NCI-H460 (cell line): ENCODE data around the gene ZBTB8A. TPM values are rescaled to one million over a fixed set of nuclear protein-coding genes. Genes with fewer than 3 reads are reported as not detected.
"Not testable (repeated sequence)": the region's sequence is repeated elsewhere in the genome, so short reads cannot be mapped to it uniquely, and the experiment has no call there.

Experiments
- DNase-seq: peaks from one replicate; pipeline ENCODE4 v3.0.0-alpha.2; 2016; ENCODE audit warnings: low read depth; ENCODE audit errors: extremely low read depth
- total RNA-seq: library from RNA; depleted of rRNA; stranded (reverse); fragments of >200 nt; shearing (Covaris generic); gene quantifications from 2 replicates; pipeline ENCODE4 v1.2.3, GENCODE V29; 2014

Gene ZBTB8A
- total RNA-seq, 1 experiment from 2014 or later, result 4.1 TPM

DNA sequence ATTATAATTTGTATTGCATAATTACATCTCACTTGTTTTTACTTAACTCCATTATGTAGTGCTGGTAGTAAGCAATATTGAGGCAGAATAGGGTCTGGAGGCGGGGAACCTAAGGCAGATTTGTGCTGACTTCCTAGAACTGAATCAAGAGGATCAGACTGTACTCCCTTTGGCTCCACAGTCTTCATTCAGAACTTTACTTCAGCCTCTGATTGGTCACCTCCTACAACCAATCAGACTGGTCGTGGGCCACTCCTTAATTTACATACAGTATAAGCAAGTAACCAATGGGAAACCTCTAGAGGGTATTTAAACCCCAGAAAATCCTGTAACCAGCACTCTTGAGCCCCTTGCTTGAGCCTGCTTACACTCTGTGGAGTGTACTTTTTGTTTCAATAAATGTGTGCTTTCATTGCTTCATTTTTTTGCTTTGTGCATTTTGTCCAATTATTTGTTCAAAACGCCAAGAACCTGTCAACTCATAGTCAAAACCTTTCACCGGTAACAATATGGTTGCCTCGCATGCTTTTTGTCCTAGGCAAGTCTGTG, 79.5 kb downstream of the ZBTB8A start:
- no peak for DNase-seq

DNA sequence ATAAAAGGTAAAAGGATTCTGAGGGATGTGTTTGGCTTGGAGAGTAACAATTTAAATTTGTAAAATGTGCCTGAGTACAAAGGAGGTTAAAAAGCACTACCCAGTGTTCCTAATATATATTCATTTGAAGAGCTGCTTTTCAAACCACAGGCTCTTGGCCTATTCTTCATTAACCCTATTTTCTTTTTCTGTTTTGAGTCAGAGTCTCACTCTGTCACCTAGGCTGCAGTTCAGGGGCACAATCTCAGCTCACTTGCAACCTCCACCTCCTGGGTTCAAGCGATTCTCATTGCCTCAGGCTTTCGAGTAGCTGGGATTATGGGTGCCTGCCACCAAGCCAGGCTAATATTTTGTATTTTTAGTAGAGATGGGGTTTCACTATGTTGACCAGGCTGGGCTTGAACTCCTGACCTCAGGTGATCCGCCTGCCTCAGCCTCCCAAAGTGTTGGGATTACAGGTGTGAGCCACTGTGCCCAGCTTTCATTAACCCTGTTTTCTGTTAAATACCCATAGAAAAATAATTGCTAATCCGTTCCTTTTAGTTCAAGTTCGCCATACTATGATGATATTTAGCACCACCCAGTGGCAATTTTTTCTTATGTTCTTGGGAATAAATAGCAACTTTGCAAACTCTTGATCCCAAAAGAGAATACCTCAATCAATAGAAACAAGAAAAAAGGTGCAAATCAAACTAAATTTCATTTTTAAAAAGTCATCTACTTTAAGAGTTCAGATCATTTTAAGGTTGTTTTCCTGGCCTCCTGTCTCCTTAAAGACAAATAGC, 80.7 kb downstream of the ZBTB8A start:
- no peak for DNase-seq

DNA sequence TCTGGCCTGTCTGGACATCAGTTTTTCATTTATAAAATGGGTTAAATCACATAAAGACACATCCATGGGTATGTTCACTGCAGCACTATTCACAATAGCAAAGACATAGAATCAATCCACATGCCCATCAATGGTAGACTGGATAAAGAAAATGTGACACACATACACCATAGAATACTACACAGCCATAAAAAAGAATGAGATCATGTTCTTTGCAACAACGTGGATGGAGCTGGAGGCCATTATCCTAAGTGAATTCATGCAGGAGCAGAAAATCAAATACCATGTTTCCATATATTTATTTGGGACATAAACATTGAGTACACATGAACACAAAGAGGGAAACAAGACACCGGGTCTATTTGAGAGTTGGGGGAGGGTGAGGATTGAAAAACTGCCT, 83.0 kb downstream of the ZBTB8A start:
- no peak for DNase-seq

DNA sequence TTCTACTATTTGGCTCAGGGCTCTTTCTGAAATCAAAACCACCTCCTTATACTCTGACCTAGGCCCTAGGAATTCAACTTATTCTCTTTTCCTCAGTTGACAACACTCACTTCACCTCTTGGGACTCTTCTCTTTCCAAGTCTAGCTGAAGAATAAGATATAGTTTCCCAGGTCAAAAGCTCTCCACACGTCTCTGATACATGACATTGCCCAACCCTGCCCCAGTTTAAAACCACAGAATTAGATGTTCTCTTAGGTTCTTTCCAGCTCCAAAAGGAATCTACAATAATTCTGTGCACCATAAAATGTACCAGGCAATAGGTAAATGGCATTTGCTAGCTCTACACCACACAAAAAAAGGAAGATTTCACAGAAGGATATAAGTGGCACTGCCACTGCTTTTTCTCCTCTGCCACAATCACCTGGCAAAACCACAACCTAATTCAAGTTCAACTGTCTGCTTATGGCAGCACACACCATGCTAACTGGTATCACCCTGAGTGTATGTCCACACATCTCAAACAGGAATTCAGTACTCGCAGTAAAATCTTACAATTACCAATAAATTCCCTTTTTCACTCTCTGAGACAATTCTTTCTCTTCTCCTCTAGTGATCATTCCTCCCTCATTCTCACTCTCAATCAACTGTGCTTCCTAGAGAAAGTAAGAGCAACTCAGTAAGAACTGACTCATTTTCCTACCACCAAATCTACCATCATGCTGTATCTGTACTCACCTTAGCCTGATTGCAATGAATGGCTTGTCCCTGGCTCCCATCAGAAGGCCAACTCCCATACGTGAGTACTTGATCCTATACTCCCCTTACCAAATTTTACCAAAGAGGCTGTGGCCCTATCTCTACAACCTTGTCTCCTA, 83.8 kb downstream of the ZBTB8A start:
- no peak for DNase-seq

DNA sequence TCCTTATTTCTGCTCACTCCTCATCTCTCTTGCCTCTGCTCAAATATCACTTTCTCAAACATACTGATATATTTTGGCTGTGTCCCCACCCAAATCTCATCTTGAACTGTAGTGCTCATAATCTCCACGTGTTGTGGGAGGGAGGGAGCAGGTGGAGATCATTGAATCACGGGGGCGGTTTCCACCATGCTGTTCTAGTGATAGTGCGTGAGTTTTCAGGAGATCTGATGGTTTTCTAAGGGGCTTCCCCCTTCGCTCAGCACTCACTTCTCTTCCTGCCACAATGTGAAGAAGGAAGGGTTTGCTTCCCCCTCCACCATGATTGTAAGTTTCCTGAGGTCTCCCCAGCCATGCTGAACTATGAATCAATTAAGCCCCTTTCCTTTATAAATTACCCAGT, 84.5 kb downstream of the ZBTB8A start:
- DNase-seq, result no peak

DNA sequence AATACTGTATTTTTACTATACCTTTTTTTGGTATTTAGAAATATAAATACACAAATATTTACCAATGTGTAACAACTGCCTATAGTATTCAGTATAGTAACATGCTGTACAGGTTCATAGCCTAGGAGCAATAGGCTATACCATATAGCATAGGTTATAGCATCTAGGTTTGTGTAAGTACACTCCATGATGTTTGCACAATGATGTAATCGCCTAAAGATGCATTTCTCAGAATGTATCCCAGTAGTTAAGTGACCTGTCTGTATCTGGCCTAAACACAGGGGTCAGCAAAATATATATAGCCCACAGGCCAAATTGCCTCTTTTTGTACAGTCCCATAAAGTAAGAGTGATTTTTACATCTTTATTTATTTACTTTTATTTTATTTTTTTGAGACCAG, 86.9 kb downstream of the ZBTB8A start:
- DNase-seq, result no peak

DNA sequence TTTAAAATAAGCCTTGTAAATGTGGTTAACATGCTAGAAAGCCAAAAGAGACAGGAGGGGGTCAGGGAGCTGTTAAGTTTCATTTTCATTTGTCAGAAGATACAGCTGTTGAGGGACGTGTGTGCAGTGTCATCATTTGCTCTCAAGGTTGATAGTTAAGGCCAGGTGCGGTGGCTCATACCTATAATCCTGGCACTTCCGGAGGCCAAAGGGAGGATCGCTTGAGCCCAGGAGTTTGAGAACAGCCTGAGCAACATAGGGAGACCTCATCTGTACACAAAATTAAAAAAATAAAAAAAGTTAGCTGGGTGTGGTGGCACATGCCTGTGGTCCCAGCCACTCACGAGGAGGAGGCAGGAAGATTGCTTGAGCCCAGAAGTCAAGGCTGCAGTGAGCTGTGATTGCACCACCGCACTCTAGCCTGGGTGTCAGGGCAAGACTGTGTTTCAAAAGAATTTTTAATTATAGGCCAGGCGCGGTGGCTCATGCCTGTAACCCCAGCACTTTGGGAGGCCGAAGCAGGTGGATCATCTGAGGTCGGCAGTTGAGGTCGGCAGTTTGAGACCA, 88.5 kb downstream of the ZBTB8A start:
- no peak for DNase-seq

DNA sequence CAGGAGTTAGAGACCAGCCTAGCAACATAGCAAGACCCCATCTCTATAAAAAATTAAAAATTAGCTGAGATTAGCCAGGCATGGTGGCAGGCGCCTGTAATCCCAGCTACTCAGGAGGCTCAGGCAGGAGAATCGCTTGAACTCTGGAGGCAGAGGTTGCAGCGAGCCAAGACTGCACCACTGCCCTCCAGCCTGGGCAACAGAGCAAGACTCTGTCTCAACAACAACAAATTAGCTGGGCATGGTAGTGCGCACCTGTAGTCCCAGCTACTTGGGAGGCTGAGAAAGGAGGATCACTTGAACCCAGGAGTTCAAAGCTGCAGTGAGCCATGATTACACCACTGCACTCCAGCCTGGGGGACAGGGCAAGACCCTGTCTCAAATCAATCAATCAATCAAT, 90.9 kb downstream of the ZBTB8A start:
- DNase-seq, result not testable (repeated sequence)

DNA sequence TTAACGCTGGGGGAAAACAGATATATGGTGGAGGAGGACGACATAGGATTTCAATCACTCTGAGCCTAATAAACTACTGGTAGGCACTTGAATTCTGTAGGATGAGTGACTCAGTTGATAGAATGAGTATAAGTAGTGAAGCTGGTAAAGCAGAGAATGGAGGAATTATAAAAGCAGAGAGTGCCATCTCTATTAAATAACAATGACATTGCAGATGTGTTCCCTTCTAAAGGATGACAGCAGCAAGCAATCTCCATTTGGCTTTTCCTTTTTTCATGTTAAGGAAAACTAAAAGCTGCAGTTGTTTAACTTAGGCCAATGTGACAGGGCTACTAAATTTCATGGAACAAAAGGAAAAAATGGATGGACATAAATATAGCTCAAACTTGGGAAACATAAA, 93.6 kb downstream of the ZBTB8A start:
- no peak for DNase-seq

DNA sequence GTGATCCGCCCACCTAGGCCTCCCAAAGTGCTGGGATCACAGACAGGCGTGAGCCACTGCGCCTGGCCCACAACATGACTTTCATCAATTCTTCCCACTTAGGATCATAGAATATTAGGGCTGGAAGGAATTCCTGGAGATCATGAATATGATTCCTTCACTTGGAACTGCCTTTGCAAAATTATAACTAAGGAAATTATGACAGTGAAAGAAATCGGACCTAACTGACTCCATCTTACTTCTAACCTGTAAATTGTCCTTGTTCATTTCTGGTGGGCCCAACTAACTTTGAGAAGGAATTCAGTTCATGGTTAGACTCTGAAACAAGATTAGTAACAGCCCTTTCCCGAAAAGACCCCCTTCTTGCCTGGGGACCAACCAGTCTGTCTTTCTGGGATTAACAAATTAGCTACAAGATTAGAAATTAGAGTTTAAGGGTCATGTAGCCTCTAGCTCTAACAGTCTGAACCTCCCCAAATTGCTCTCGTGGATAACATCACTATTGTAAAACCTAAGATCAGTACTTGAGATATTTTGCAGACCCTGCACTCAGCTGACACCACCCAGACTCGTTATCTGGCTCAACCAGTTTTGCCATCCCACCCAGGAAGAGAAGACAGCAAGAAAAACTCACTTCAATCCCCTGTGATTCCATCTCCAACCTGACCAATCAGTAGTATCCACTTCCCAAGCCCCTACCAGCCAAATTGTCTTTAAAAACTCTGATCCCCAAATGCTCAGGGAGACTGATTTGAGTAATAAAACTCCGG, 96.5 kb downstream of the ZBTB8A start:
- DNase-seq, result no peak

DNA sequence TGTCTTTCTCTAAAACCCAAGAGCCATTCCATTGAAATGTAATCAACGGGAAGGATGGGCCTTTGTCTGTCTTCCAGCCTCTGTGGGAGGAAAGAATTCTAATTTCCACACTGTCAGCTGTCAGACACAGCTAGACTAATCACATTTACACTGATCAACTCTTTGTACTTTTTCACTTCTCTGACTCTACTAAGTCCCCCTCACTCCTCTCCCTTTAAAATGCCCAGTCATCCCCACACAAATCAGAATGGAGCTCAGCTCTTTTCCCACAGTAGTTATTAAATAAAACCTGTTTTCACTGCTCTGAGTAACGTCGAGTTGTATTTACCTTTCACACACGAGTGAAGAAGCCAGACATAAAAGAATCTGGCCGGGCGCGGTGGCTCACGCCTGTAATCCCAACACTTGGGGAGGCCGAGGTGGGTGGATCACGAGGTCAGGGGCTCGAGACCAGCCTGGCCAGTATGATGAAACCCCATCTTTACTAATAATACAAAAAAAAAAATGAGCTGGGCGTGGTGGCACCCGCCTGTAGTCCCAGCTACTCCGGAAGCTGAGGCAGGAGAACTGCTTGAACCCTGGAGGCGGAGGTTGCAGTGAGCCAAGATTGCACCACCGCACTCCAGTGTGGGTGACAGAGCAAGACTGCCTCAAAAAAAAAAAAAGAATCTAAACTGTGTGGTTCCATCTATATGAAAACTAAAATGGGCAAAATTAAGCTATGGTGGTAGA, 97.9 kb downstream of the ZBTB8A start:
- DNase-seq, result peak; percentile 62

DNA sequence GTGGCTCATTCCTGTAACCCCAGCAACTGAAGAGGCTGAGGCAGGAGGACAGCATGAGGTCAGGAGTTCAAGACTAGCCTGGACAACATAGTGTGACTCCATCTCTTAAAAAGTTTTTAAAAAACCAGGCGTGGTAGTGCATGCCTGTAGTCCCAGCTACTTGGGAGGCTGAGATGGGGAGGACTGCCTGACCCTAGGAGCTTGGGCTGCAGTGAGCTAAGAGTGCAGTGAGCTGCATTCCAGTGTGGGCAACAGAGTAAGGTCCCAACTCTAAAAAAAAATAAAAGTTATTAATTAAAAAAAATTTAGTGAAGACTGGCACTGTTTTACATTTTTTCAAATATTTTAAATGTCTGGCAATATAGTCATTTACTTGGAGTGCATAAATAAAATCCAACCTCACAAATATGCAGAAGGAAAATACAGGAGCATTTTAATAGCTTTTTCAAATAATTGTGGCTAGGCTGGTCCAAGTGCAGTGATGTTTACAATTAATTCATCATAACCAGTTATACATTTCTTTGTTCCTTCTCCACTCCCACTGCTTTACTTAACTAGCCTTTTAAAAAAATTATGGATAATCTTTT, 100.4 kb downstream of the ZBTB8A start:
- no peak for DNase-seq

DNA sequence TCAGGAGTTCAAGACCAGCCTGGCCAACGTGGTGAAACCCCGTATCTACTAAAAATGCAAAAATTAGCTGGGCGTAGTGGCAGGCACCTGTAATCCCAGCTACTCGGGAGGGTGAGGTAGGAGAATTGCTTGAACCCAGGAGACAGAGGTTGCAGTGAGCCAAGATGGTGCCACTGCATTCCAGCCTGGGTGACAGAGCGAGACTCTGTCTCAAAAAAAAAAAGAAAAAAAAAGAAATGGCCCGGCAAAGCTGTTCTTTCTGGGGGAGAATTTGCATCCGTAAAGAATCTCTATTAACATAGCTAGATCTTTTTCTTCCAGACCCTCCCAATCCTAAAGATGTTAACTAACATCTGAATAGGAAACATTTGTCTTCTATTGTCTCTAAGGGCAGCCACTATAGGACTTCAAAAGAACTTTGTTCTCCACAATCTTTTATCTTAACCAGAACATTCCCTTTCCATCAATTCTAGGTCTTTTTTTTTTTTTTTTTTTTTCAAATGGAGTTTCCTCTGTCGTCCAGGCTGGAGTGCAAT, 103.1 kb downstream of the ZBTB8A start:
- not testable (repeated sequence) for DNase-seq

DNA sequence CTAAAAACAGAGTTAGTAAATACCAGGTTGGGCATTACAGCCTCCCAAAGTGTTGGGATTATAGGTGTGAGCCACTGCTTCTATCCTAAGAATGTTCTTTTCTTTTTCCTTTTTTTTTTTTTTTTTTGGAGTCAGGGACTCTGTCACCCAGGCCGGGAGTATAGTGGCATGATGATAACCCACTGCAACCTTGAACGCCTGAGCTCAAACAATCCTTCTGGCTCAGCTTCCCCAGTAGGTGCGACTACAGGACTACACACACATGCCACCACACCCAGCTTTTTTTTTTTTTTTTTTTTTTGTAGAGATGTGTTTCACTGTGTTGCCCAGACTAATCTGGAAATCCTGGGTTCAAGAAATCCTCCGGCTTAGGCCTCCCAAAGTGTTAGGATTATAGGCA, 105.2 kb downstream of the ZBTB8A start:
- DNase-seq, result no peak

DNA sequence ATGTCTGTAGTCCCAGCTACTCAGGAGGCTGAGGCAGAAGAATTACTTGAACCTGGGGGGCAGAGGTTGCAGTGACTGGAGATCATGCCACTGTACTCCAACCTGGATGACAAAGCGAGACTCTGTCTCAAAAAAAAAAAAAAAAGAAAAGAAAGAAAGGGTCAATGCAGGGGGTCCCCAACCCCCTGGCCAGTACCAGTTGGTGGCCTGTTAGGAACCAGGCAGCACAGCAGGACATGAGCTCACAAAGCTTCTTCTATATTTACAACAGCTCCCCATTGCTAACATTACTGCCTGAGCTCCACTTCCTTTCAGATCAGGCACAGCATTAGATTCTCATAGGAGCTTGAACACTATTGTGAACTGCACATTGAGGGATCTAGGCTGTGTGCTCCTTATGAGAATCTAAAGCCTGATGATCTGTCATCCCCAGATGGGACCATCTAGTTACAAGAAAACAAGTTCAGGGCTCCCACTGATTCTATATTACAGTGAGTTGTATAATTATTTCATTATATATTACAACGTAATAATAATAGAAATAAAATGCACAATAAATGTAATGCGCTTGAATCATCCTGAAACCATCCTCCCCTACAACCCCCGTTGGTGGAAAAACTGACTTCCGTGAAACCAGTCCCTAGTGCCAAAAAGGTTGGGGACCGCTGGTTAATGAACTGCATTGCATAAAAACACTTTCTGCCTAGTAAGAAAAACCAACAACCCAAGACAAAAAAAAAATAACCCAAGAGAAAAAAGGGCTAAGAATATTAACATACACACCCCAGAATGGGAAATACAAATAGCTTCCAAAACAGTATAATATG, 108.3 kb downstream of the ZBTB8A start:
- DNase-seq, result no peak

DNA sequence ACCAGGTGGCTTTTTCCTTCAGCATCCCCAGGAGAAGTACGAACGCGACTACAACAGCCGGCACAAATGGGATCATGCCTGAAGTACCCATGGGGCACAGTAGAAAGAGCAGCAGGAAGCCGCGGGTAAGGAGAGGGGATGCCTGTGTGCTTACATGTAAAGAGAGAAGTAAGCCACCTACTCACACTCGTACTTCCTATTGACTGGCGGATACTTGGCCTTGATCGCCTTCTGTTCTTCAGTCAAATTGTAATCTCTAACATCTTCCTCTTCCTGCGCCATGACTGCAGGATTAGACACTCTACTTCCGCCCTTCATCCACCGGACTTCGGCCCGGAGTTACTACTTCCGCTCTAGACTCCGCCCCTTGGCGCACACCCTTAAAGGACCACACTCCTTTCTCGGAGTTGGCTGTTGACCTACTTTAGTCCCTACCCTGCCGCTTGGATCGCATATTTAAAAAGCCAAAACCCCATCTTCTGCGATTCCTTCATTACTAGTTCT, 111.1 kb downstream of the ZBTB8A start, which contains the start of gene ZBTB8OS:
Gene ZBTB8OS, minus strand, starts transcription at position 303 of the 504 bp plus-strand sequence. Its CDS starts 21 bp downstream, at position 282.
- DNase-seq, result peak; percentile 84

DNA sequence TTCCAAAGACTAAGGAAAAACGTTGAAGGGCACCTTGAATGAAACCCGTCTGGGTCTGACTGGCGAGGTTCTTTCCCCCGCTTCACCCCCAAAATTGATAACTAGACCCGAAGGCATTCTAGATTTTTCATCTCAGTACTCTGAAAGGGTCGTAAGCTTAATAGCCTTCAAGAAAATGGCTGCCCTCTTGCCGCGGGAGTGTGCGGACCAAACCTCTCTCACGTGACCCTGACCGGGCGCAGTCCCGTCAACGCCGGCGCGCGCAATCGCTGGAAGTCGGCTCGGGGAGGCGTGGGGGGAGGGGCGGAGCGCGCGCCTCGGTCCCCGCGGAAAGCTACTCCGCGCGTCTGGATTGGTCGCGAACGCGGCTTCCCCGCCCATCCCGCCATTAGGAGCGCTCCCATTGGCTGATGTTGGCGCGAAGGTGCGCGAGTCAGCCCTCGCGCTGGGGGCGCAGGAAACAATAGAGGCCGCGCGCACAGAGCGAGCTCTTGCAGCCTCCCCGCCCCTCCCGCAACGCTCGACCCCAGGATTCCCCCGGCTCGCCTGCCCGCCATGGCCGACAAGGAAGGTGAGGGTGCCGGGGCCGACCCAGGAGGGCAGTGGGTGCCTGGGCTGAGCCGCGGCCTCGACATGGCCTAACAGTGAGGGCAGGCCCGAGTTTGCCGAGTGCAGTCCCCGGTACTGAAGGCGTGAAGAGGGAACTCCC, 111.7 kb downstream of the ZBTB8A start, which contains the start of gene RBBP4:
Gene RBBP4, plus strand, starts transcription at position 457 of the 709 bp plus-strand sequence. Its CDS starts 99 bp downstream, at position 556.
- peak; percentile 91 for DNase-seq
